ENCODE data around the gene SPATA33. TPM values are rescaled to one million over a fixed set of nuclear protein-coding genes. Genes with fewer than 3 reads are reported as not detected.

Gene SPATA33
- total and polyA plus RNA-seq, 2 donors (not counting 1 experiment from before 2014, with no cell fraction given): 3.6 to 15.0 TPM

DNA sequence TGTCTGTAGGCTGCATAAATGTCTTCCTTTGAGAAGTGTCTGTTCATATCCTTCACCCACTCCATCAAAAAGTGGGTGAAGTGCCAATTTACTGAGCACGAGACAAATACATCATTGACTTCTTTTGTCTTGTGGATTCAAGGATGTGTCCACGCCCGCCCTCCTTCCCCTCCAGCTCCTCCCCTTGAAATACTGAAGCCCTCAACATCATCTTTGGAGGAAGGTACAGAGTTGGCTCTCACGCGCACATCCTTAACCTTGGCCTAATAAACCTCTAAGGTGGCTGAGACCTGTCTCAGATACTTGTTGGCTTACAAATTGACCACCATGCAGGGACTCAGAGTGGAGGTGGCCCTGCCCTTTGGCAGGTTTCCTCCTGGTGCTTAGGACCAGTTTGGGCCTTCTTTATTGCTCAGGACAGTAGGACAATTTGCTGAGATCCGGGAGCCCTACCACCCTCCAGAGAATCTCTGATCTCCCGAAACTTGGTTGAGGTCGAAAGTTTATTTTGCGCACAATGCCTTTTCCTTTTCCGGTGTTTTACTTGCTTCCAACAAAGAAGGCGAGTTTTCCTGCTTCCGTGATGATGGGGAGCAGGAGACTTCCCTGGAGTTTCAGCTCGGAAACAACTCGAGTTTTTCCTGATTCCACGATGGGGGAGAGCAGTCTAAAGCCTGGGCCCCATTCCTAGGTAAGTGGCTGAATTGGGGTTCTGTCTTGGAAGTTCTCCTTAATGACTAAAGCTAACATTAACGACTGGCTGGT, 14.7 kb downstream of the SPATA33 start:
- intact Hi-C loops (cut with micrococcal nuclease): no loop called here
- Histone ChIP-seq H3K4me1 (ENCODE audit: control insufficient read depth in 2 of 2, insufficient read depth in 2 of 2, low read length in 2 of 2) (no peaks in the 10 kb centered on the region), H3K9me3 (ENCODE audit: control extremely low read depth in 1 of 3, control insufficient read depth in 2 of 3, insufficient read depth in 1 of 3, low read length in 2 of 3) (peaks cover 0 to 3% (median 0%) of the 10 kb centered on the region in 3 donors), H3K79me2 (ENCODE audit: control insufficient read depth, insufficient read depth, low read length) (no peaks in the 10 kb centered on the region), H3K36me3 (replicated peaks in 1 of 2; ENCODE audit: control extremely low read depth in 1 of 2, control insufficient read depth in 1 of 2, extremely low read depth in 1 of 2, insufficient read depth in 2 of 2, low read length in 1 of 2) (no peaks in the 10 kb centered on the region), H3K4me2 (replicated peaks; ENCODE audit: low read depth, low read length, poor library complexity, severe bottlenecking) (no peak overlapping the region), H3K27me3 (replicated peaks in 1 of 4; ENCODE audit: control extremely low read depth in 1 of 4, control insufficient read depth in 3 of 4, insufficient read depth in 4 of 4, low read length in 3 of 4) (no peaks in the 10 kb centered on the region), H3K27ac (ENCODE audit: low read length in 2 of 2) (no peak overlapping the region), H4K20me1 (ENCODE audit: control insufficient read depth, insufficient read depth, low read length, poor library complexity, severe bottlenecking) (no peaks in the 10 kb centered on the region), H3K4me3 (ENCODE audit: control extremely low read depth in 1 of 5, extremely low read depth in 1 of 5, insufficient read depth in 1 of 5, low read depth in 2 of 5, low read length in 4 of 5) (no peak overlapping the region), H3K9ac (ENCODE audit: low read length) (no peak overlapping the region), H2AFZ (ENCODE audit: insufficient read depth, low read depth, low read length, poor library complexity, severe bottlenecking) (no peak overlapping the region)
- TF ChIP-seq, protein P1, sequence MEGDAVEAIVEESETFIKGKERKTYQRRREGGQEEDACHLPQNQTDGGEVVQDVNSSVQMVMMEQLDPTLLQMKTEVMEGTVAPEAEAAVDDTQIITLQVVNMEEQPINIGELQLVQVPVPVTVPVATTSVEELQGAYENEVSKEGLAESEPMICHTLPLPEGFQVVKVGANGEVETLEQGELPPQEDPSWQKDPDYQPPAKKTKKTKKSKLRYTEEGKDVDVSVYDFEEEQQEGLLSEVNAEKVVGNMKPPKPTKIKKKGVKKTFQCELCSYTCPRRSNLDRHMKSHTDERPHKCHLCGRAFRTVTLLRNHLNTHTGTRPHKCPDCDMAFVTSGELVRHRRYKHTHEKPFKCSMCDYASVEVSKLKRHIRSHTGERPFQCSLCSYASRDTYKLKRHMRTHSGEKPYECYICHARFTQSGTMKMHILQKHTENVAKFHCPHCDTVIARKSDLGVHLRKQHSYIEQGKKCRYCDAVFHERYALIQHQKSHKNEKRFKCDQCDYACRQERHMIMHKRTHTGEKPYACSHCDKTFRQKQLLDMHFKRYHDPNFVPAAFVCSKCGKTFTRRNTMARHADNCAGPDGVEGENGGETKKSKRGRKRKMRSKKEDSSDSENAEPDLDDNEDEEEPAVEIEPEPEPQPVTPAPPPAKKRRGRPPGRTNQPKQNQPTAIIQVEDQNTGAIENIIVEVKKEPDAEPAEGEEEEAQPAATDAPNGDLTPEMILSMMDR (IDR thresholded peaks at IDR 0.05): no peak
- TF ChIP-seq EZH2 (IDR thresholded peaks at IDR 0.05; ENCODE audit: borderline replicate concordance, insufficient read depth, low read depth, low read length, poor library complexity, severe bottlenecking): no peak
- 97% methylated on average over 12 of the region's 16 CpGs for WGBS (ENCODE audit: insufficient coverage)
- H3K4me3 Mint-ChIP-seq: no peak overlapping the region
- DNase-seq (no peak), ATAC-seq (ENCODE audit: low read depth) (no peak)
- H3K9me3 Mint-ChIP-seq (ENCODE audit: insufficient read depth): no peaks in the 10 kb centered on the region
- ChIA-PET POLR2A (no interaction called here), CTCF (no interaction called here)
- H3K27ac Mint-ChIP-seq: no peak overlapping the region
- H3K27me3 Mint-ChIP-seq: no peaks in the 10 kb centered on the region
- peaks cover 3% of the 10 kb centered on the region for H3K4me1 Mint-ChIP-seq

DNA sequence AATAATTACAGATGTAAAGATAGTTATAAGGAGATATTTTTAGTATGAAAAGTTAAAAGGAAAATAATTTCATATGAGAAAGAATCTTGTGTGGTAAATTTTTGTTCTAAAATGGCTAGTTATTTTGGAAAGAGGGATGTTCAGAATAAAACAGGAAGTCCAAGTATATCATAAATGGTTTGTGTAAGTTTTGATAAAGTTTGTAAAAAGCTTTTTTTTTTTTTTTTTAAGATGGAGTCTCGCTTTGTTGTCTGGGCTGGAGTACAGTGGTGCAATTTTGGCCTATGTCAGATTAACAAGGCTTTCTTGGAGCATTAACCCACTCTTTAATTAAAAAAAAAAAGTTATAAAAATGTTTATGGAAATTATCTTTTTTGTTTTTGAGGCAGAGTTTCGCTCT, 20.6 kb downstream of the SPATA33 start:
- H3K4me3 Mint-ChIP-seq: no peak overlapping the region
- Histone ChIP-seq H4K20me1 (ENCODE audit: control insufficient read depth, insufficient read depth, low read length, poor library complexity, severe bottlenecking) (no peaks in the 10 kb centered on the region), H3K27ac (ENCODE audit: low read length in 2 of 2) (no peak overlapping the region), H3K79me2 (ENCODE audit: control insufficient read depth, insufficient read depth, low read length) (no peaks in the 10 kb centered on the region), H2AFZ (ENCODE audit: insufficient read depth, low read depth, low read length, poor library complexity, severe bottlenecking) (no peak overlapping the region), H3K4me3 (ENCODE audit: control extremely low read depth in 1 of 5, extremely low read depth in 1 of 5, insufficient read depth in 1 of 5, low read depth in 2 of 5, low read length in 4 of 5) (no peak overlapping the region), H3K27me3 (replicated peaks in 1 of 4; ENCODE audit: control extremely low read depth in 1 of 4, control insufficient read depth in 3 of 4, insufficient read depth in 4 of 4, low read length in 3 of 4) (no peaks in the 10 kb centered on the region), H3K9ac (ENCODE audit: low read length) (no peak overlapping the region), H3K4me1 (ENCODE audit: control insufficient read depth in 2 of 2, insufficient read depth in 2 of 2, low read length in 2 of 2) (no peaks in the 10 kb centered on the region), H3K4me2 (replicated peaks; ENCODE audit: low read depth, low read length, poor library complexity, severe bottlenecking) (no peak overlapping the region), H3K36me3 (replicated peaks in 1 of 2; ENCODE audit: control extremely low read depth in 1 of 2, control insufficient read depth in 1 of 2, extremely low read depth in 1 of 2, insufficient read depth in 2 of 2, low read length in 1 of 2) (no peaks in the 10 kb centered on the region), H3K9me3 (ENCODE audit: control extremely low read depth in 1 of 3, control insufficient read depth in 2 of 3, insufficient read depth in 1 of 3, low read length in 2 of 3) (peaks cover 0 to 24% (median 3%) of the 10 kb centered on the region in 3 donors)
- intact Hi-C loops (cut with micrococcal nuclease): no loop called here
- TF ChIP-seq EZH2 (IDR thresholded peaks at IDR 0.05; ENCODE audit: borderline replicate concordance, insufficient read depth, low read depth, low read length, poor library complexity, severe bottlenecking): no peak
- TF ChIP-seq, protein P1 (IDR thresholded peaks at IDR 0.05): no peak
- ChIA-PET POLR2A (no interaction called here), CTCF (no interaction called here)
- 100% methylated on average over 1 of the region's 2 CpGs for WGBS (ENCODE audit: insufficient coverage)
- no peaks in the 10 kb centered on the region for H3K4me1 Mint-ChIP-seq
- no peaks in the 10 kb centered on the region for H3K27me3 Mint-ChIP-seq
- no peak overlapping the region for H3K27ac Mint-ChIP-seq
- ATAC-seq (ENCODE audit: low read depth) (no peak), DNase-seq (no peak)
- no peaks in the 10 kb centered on the region for H3K9me3 Mint-ChIP-seq (ENCODE audit: insufficient read depth)

Data from B cell (primary cell).